Skeletal muscle cell (primary cell): ENCODE results near the gene RASL12.
"Not testable (repeated sequence)": the region's sequence is repeated elsewhere in the genome, so short reads cannot be mapped to it uniquely, and the experiment has no call there.

ENCODE experiments used
- DNase-seq: peaks from one replicate; pipeline ENCODE4 v3.0.0-alpha.2; 2010; ENCODE audit warnings: low read depth
- H3K4me3 ChIP-seq: 2 replicates; pipeline ENCODE4 v1.5.1; 2011; ENCODE audit warnings: low read depth, mild to moderate bottlenecking, control low read depth, low read length, moderate library complexity

RASL12 gene, protein sequence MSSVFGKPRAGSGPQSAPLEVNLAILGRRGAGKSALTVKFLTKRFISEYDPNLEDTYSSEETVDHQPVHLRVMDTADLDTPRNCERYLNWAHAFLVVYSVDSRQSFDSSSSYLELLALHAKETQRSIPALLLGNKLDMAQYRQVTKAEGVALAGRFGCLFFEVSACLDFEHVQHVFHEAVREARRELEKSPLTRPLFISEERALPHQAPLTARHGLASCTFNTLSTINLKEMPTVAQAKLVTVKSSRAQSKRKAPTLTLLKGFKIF

DNA sequence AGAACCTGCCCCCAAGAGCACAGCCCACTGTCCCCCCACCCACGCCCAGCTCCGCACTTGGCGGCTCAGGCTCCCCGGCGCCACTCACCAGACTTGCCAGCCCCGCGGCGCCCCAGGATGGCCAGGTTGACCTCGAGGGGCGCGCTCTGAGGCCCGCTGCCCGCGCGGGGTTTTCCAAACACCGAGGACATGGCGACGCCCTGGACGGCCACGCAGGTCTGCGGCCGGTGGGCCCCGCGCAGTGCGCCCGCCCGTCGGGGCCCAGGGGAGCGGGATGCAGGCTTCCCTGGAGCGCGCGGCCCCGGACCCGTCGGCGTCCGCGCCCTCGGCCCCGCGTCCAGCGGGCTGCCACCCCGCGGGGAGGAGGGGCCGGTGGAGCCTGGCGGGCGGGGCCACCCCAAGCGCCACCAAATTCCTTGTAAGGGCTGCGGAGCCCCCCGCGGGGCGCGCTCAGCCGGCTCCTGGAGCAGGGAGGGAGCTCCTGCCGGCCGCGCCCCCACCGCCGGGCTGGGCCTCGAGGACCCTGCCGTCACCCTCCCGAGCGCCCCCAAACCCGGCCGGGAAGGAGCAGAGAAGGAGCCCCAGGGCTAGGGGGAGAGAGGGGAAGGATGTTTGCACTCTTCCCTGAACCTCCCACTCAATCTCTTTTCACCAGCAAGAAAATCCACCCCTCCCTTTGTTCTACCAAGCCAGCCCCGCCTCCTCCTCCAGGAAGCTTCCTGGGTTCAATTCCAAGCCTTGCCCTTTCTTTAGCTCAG lies at the start of gene RASL12:
RASL12 (minus strand) TSS at position 347 of the 758 bp plus-strand sequence; CDS start at position 191, 156 bp downstream.
- DNase-seq: no peak
- peak within 1 kb of the TSS; percentile 15 for H3K4me3 ChIP-seq

DNA sequence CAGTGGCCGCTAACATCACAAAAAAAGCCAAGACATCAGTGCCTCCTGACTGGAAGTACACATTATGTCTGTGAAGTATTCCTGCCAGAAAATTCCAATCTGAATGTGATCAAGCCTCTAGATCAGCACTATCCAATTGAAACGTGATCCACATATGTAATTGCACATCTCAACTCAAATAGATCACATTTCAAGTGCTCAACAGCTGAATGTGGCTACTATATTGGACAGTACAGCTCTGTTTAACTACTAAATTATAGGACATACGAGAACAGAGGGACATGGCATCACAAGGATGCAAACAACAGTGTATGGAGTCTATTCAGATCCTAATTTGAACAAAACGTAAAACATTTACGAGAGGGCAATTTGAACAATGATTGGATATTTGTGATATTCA lies 47.8 kb upstream of the RASL12 start:
- no peak overlapping the region for H3K4me3 ChIP-seq
- DNase-seq: no peak

DNA sequence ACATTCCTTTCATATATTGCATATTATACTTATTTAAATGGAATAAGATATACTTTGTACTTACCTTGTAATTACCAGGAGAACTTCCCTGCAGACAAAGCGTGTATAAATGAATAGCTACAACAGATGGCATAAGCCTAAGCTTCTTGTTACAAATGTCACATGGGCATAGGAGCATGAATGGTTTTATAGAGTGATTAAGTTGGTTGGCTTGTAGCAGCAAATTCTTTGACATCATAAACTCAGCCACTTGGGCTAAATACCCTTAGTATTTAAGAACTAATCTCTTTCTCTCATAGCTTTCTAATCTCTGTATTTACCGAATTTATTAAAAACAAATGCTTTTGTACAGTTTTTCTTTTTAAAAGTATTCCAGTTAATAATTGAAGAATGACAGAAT lies 47.3 kb upstream of the RASL12 start, which contains the start of gene UBAP1L:
UBAP1L (minus strand) TSS at position 115 of the 400 bp plus-strand sequence. CDS start 8,985 bp downstream, outside the sequence.
- no peak for DNase-seq
- no peak within 1 kb of the TSS for H3K4me3 ChIP-seq

DNA sequence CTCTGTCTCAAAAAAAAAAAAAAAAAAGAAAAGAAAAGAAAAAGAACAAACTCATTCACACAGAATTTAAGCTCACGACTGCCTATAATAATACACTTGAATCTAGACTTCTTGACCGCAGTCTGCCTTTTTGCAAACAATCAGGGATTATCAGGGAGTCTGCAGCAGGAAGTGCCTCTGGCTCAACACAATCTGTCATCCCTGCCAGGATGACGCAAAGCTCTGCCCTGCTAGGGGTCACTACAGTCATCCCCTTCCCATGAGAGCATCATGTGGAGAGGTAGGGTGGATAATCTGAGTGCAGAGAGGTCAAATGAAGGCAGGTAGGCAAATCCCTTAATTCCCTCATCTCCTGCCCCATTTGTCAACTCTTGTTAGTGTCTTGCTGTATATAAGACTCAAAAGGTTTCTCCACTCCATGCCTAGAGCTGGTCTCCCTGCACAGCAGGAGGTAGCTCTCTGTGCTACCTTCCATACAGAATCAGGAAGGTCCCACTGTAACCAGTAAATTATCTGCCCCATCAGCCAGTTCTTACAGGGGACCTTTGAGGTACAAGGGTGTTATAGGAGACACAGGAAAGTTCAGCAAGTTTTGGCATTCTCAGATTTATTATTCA lies 43.0 kb upstream of the RASL12 start:
- H3K4me3 ChIP-seq: no peak overlapping the region
- no peak for DNase-seq

DNA sequence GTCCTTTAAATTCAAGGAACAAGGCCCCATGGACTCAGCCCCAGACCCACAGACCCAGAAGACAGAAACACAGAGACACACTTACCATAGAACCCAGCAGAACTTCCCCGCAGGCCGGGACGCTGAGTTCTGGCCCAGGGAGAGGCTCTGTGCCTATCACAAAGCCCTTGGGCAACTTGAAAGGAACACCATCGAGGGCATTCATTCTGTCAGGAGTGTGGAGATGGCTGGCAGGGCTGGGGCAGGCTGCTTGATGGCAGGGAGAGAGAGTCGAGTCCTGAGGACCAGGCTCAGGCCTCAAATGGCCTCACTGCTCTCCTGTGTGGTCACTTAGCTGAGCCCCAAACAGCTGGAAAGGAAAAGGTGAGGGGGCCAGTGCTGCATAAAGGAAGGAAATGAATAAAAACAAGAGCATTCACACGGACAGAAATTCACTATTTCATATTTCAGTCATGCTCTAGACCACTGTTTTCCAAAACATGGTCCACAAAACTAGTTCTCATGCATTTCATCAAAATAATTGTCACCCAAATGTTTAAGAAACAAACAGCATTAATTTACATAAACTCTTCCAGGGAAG lies 38.3 kb upstream of the RASL12 start:
- H3K4me3 ChIP-seq: no peak overlapping the region
- DNase-seq: no peak

DNA sequence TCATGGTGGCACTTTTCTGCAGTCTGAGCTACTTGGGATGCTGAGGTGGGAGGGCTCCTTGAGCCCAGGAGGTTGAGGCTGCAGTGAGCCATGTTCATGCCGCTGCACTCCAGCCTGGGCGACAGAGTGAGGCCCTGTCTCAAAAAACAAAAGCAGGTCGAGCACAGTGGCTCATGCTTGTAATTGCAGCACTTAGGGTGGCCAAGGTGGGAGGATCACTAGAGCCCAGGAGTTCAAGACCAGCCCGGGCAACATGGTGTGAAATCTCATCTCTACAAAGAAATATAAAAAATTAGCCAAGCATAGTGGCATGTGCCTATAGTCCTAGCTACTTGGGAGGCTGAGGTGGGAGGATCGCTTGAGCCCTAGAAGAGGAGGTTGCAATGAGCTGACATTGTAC lies 37.2 kb upstream of the RASL12 start:
- H3K4me3 ChIP-seq: no peak overlapping the region

DNA sequence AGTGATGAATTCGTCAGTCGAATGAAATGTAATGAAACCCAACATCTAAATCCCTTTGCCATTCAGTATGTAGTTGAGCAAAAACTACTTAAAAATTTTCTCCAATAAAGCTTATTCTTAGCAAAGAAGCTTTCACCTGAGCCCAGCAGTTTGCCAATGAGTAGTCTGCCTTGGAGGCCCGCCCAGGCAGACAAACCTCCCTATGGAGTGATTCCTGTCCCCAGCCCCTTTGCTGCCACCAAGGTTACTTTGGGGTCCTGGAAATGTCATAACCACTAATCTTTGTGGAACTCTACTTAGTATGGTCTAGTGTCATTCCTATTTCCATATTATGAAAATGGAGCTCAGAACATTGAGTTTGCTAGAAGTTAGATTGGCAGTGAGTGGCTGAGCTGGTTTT lies 35.1 kb upstream of the RASL12 start:
- H3K4me3 ChIP-seq: no peak overlapping the region
- no peak for DNase-seq

More for the DNA sequence above, 37.2 kb upstream of the RASL12 start:
- no peak for DNase-seq

DNA sequence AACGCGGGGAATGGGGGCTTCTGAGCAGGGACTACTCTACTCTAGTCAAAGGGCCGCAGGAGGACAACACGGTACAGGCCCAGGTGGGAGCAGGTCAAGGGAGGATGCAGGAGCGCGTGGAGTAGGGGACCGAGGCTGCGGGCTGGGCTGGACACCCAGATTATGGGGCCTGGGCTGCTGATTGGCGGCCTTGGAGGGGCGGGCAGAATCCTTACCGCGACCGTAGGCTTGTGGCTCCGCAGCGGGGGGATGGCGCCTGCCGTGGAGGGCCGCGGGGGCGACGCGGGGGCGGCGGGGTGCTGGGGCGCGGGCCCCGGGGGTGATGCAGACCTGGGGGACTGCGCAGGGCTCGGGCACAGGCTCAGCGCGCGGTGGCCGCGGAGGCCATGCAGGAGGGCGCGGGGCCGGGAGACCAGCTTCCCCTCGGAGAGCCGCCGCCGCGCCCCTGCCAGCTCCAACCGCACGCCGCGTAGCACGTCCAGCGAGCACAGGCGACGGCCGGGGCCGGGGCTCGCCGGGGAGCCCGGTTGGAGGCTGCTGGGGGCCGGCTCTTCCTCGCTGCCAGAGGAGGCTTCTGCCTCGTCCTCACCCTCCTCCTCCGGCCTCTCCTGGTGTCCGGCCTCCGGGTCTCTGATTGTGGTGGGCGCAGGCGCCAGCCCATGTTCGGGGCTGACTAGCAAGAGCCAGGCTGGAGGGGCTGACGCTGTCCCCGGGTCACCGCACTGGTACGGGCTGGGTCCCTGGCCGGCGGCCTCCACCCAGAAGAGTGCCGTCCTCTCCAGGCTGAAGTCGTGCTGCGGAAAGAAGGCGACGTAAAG lies 34.3 kb upstream of the RASL12 start:
- no peak for DNase-seq

DNA sequence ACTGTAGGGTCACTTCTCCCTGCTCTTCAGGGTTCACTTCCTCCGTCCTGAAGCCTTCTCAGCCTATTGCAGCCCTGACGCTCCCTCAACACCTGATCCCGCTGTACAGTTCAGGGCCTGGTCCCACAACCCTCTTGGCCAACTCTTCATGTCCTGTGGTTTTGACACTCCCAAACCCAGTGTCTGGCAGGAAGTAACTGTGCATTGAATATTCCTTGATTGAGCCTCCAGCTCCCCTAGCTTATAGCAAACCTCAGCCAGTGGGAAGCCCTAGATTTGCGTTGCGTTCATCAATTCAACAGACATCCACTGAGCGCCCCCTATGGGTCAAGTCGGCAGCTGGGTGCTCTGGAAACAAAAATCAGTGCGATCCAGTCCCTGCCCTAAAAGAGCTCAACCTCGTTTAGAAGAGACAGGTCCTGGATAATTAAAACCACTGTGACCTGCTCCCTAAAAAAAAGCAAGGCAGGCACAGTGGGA lies 33.7 kb upstream of the RASL12 start:
- H3K4me3 ChIP-seq: no peak overlapping the region
- no peak for DNase-seq

More for the DNA sequence above, 34.3 kb upstream of the RASL12 start:
- H3K4me3 ChIP-seq: no peak overlapping the region

DNA sequence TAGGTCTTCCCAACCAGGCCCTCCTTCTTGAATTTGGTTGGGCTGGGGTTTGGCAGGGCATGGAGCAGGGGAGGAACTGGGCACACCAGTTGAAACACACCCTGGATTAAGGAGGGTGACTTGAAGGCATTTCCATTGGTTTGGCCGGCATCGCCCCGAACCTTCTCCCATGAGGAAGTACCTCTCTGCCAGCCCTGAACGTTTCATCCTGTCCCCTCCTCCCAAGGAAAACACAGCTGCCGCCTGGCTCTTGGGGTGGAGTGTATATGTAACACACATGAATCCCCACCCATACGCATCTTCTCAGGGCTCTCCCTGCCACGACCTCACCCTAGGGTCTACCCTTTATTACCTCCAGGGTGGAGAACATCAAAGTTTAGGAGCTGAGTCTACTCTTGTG lies 32.7 kb upstream of the RASL12 start:
- H3K4me3 ChIP-seq: no peak overlapping the region
- no peak for DNase-seq

DNA sequence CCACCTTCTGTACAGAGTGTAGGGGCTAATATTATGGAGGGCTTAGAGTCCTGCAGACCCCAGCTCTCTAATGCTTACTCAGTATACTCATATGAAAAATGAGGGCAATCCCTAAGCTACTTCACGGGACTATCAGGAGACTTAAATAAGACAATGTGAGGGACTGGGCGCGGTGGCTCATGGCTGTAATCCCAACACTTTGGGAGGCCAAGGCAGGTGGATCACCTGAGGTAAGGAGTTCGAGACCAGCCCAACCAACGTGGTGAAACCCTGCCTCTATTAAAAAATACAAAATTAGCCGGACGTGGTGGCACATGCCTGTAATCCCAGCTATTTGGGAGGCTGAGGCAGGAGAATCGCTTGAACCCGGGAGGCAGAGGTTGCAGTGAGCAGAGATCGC lies 32.0 kb upstream of the RASL12 start:
- not testable (repeated sequence) for H3K4me3 ChIP-seq, DNase-seq

DNA sequence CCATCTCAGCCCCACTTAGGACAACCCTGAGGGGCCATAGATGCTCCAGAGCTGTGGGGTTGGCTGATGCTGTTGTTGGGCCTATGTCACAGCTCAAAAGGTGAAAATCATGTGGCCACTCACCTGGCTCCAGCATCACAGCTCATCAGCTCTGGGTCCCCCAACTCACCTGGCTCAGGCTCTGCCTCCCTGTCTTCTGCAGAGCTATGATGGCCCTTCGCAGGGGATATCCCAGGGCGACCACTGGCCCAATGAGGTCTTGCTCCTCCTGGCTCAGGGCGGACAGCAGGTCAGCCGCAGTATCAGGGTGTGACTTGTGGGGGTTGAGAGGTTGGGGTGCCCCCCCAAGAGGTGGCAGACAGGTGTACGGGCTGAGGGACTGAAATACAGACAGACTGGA lies 31.5 kb upstream of the RASL12 start:
- no peak overlapping the region for H3K4me3 ChIP-seq
- DNase-seq: no peak

DNA sequence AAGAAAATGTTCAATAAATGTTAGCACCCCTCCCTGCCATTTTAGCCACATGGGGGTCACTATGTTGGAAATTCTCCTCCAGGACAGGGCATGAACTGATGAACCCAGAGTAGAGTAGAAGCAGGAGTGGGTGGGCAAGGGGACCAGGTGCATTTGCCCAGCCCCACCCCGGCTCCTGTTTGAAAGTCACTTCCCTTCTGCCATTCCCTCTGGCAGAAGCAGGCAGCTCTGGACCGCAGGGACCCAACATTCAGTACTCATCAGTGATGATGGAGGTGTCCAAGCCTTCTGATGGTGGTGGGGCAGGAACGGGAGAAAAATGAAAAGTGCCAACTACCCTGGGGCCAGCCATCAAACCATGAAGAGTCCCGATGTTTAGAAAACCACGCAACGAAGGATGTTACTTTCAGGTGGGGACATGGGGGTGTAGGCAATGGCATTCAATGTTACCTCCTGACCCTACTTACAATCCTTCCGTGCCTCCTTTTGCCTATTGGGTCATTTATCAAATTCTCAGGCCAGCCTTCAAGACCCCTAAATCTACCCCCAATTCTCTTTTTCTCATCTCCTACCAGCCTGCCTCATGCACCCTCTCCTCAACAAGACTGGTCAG lies 30.0 kb upstream of the RASL12 start:
- H3K4me3 ChIP-seq: no peak overlapping the region
- no peak for DNase-seq

DNA sequence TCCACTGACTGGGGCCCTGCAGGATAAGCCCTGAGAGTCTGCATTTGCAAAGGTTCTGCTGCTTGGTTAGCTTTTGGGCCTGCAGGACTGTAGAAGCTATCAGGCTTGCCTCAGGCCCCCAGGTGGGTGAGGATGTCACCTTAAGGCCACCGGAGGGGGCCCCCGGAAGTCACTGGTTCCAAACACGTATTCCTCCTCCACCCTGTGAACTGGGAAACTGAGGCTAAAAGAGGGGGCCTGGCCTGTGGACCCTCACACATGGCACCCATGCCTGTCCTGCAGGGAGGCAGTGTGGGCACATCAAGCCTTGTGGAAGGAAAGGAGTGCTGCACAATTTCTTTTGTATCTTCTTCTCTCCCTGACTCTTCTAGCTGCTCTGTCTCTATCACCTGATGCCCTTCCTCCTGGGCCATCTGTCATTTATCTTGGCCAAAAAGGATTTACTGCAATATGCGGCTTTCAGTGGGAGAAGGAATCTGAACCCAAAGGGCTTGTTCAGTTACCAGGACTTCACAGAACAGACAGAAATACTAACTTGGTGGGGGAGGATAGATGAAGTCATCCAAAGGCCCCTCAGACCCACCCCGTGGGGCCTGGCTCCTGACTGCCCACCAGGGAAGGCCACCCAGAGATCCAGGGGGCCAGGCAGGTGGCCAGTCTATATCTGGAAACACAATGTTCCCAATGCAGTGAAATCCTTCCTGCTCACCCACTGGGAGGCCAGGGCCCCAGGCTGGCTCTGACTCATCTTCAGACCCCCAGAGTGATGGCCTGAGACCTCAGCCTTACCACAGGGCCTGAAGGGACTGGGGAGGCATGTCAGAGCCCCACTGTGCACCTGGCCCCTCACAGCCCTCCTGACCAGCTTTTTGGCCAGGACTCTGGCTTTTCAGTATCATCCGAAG lies 28.9 kb upstream of the RASL12 start:
- no peak for DNase-seq
- H3K4me3 ChIP-seq: no peak overlapping the region

DNA sequence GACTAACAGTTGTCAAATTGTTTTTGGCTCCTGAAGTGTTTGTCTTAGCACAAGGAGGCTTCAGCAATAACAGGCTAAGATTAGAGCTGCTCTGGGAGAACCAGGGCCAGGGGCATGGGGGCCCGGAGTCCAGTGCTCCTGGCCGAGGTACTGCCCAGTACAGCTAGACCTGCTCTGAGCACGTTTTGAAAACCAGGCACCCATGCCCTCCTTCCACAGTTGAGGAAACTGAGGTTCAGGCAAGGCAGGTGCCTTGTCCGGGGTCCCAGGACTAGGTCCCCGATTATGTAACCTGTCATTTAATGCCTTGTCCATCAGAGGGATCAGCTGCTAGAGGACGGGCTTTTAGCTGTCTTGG lies 27.9 kb upstream of the RASL12 start:
- no peak for DNase-seq
- no peak overlapping the region for H3K4me3 ChIP-seq

DNA sequence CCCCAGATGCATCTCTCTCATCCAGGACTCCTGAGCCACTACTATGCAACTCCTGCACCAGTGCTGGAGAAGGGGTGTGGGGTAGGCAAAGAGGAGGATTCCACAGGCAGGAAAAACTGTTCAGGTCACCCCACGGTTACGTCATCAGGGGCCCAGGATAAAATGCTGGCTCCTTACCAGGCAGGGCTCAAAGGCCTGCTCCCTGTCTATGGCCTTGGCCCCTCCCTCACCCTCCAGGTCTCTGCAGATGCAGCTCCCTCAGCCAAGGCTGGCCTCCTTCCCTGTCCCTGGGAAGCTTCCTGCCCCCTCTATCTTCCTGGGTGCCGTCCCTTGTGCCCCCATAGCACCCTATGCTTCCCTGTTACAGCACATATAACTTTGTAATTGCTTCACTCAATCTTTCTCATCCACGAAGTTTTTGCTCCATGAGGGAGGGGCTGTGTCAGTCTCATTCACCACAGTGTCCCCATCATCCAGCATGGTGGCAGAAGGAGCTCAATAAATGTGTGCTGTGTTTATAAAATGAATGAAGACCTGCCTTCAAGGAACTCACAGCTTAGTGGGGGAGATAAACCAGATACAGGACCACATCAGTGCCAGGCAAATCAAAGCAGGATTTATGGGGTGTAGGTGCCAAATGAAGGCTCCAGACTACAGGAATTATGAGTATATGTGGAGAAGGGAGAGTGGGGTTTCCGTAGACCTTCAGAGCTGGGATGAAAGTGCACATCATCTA lies 27.4 kb upstream of the RASL12 start:
- DNase-seq: no peak
- no peak overlapping the region for H3K4me3 ChIP-seq

DNA sequence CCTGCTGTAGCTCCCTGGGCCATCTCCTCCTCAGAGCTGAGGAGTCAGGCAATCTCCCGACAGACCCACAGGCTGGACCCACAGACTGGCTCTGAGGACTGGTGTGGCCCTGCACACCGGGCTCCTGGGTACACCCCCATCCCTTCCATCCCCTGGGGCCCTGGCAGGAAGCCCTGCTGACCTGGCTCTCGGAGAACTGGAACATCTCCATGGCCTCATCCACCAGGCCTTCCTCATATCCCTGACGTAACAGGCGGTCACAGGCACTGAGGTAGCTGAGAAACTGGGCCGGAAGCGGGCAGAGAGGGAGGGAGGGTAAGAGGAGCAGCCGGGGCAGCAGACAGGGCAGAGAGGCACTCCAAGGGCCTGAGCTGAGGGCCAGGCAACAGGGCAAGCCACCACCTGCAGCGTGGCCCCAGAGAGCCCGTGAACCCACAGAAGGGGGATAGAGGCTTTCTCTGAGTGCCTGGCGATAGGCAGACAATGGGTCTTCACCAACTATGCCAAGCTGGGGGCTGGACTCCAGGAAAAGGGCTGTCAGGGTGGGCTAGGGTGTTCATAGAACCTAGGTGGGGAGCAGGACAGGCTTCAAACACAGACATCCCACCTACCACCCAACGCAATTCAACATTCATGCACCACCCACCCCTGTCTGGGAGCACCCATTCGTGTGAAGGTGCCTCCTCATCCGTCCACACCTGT lies 26.7 kb upstream of the RASL12 start:
- H3K4me3 ChIP-seq: no peak overlapping the region
- DNase-seq: no peak
